Measurements from ENCODE around the gene TMEM101. TPM values are rescaled to one million over a fixed set of nuclear protein-coding genes. Genes with fewer than 3 reads are reported as not detected.

Gene TMEM101
- total RNA-seq, 2 experiments from 2014 or later: 26.5 to 27.2 TPM

GRCh38 chr17:44006272-44006597 is 8.5 kb downstream of the TMEM101 start:
- Histone ChIP-seq H3K27ac (ENCODE audit: low read depth, low read length, poor library complexity, severe bottlenecking) (no peak overlapping the region), H3K4me3 (ENCODE audit: low read depth, low read length, poor library complexity, severe bottlenecking) (peak overlapping the region; percentile 73), H3K79me2 (ENCODE audit: insufficient read depth, low read depth, low read length) (no peaks in the 10 kb centered on the region), H2AFZ (ENCODE audit: low read length) (peak overlapping the region; percentile 54; the same call in 1 of the 2 replicates), H3K9me2 (ENCODE audit: insufficient read depth, low read length) (no peaks in the 10 kb centered on the region), H3K4me1 (ENCODE audit: insufficient read depth, low read length, poor library complexity, severe bottlenecking) (peaks cover 23% of the 10 kb centered on the region), H4K20me1 (ENCODE audit: insufficient read depth, low read length) (no peaks in the 10 kb centered on the region), H3K4me2 (ENCODE audit: low read length) (peak overlapping the region; percentile 86), H3K36me3 (ENCODE audit: insufficient read depth, low read length) (peaks cover under 1% of the 10 kb centered on the region; the same call in 1 of the 2 replicates), H3K9me3 (ENCODE audit: low read length) (no peaks in the 10 kb centered on the region)
- CTCF ChIA-PET (ENCODE audit: unreplicated experiment): interaction anchor here (0.6 kb wide), 1 partner anchor 35 kb away, joined by 3 read pairs; no protein-coding TSS in a partner anchor
- DNase-seq (ENCODE audit: low spot score): no peak
- intact Hi-C loops (cut with micrococcal nuclease; ENCODE audit: unreplicated experiment): loop anchor here (2.0 kb wide), 1 partner anchor 65 kb away; the partner anchor contains the start of gene G6PC3
- no TSS peak for BruUV-seq (replicated peaks)
- POLR2A ChIA-PET: no interaction called here
- TF ChIP-seq, protein P1, sequence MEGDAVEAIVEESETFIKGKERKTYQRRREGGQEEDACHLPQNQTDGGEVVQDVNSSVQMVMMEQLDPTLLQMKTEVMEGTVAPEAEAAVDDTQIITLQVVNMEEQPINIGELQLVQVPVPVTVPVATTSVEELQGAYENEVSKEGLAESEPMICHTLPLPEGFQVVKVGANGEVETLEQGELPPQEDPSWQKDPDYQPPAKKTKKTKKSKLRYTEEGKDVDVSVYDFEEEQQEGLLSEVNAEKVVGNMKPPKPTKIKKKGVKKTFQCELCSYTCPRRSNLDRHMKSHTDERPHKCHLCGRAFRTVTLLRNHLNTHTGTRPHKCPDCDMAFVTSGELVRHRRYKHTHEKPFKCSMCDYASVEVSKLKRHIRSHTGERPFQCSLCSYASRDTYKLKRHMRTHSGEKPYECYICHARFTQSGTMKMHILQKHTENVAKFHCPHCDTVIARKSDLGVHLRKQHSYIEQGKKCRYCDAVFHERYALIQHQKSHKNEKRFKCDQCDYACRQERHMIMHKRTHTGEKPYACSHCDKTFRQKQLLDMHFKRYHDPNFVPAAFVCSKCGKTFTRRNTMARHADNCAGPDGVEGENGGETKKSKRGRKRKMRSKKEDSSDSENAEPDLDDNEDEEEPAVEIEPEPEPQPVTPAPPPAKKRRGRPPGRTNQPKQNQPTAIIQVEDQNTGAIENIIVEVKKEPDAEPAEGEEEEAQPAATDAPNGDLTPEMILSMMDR (conservative IDR thresholded peaks at IDR 0.05; ENCODE audit: low read length): no peak
- TF ChIP-seq EZH2phosphoT487 (IDR thresholded peaks at IDR 0.05; ENCODE audit: borderline replicate concordance, low read depth, low read length): no peak

GRCh38 chr17:44005527-44006271 is 9.1 kb downstream of the TMEM101 start:
- Histone ChIP-seq H3K4me1 (ENCODE audit: insufficient read depth, low read length, poor library complexity, severe bottlenecking) (peaks cover 23% of the 10 kb centered on the region), H3K36me3 (ENCODE audit: insufficient read depth, low read length) (no peaks in the 10 kb centered on the region), H2AFZ (ENCODE audit: low read length) (no peak overlapping the region), H4K20me1 (ENCODE audit: insufficient read depth, low read length) (no peaks in the 10 kb centered on the region), H3K9me3 (ENCODE audit: low read length) (no peaks in the 10 kb centered on the region), H3K9me2 (ENCODE audit: insufficient read depth, low read length) (no peaks in the 10 kb centered on the region), H3K4me2 (ENCODE audit: low read length) (peak overlapping the region; percentile 86), H3K27ac (ENCODE audit: low read depth, low read length, poor library complexity, severe bottlenecking) (no peak overlapping the region), H3K4me3 (ENCODE audit: low read depth, low read length, poor library complexity, severe bottlenecking) (peak overlapping the region; percentile 73), H3K79me2 (ENCODE audit: insufficient read depth, low read depth, low read length) (no peaks in the 10 kb centered on the region)
- CTCF ChIA-PET (ENCODE audit: unreplicated experiment): no interaction called here
- no TSS peak for BruUV-seq (replicated peaks)
- DNase-seq (ENCODE audit: low spot score): peak; percentile 33
- POLR2A ChIA-PET: no interaction called here
- TF ChIP-seq, protein P1 (conservative IDR thresholded peaks at IDR 0.05; ENCODE audit: low read length): 0 out of 2 replicates have a peak, but pooled peaks have one; percentile 15
- peak; percentile 60; the same call in 1 of the 2 replicates for TF ChIP-seq EZH2phosphoT487 (IDR thresholded peaks at IDR 0.05; ENCODE audit: borderline replicate concordance, low read depth, low read length)
- intact Hi-C loops (cut with micrococcal nuclease; ENCODE audit: unreplicated experiment): loop anchor here (2.0 kb wide), 1 partner anchor 65 kb away; the partner anchor contains the start of gene G6PC3

Data from OCI-LY7 (cell line).